GM13977 (cell line): ENCODE results near the gene RUVBL1.

Source experiments
- DNase-seq: peaks from one replicate; pipeline ENCODE4 v3.0.0; 2012; ENCODE audit warnings: low spot score
- in situ Hi-C: fragments of 300-500 bp; cut with MboI; formaldehyde crosslinking; loops from one replicate; pipeline ENCODE4 v1.12.0; 2022; ENCODE audit warnings: low sequenced_read_pairs, low pct_unique_long_range_greater_than_20kb, mixed read lengths, inconsistent platforms; ENCODE audit not compliant: unreplicated experiment
- TF ChIP-seq, protein P1 (sequence below): IDR thresholded peaks from 2 replicates; pipeline ENCODE4 v1.5.1; 2012; ENCODE audit warnings: mild to moderate bottlenecking, control low read depth; ENCODE audit not compliant: insufficient read depth; ENCODE audit errors: extremely low read depth, missing control alignments

RUVBL1 gene

GRCh38 chr3:128081226-128081625 lies 42.4 kb downstream of the RUVBL1 start:
- TF ChIP-seq, protein P1, sequence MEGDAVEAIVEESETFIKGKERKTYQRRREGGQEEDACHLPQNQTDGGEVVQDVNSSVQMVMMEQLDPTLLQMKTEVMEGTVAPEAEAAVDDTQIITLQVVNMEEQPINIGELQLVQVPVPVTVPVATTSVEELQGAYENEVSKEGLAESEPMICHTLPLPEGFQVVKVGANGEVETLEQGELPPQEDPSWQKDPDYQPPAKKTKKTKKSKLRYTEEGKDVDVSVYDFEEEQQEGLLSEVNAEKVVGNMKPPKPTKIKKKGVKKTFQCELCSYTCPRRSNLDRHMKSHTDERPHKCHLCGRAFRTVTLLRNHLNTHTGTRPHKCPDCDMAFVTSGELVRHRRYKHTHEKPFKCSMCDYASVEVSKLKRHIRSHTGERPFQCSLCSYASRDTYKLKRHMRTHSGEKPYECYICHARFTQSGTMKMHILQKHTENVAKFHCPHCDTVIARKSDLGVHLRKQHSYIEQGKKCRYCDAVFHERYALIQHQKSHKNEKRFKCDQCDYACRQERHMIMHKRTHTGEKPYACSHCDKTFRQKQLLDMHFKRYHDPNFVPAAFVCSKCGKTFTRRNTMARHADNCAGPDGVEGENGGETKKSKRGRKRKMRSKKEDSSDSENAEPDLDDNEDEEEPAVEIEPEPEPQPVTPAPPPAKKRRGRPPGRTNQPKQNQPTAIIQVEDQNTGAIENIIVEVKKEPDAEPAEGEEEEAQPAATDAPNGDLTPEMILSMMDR, result no peak
- in situ Hi-C loops, result loop anchor here (25.0 kb wide), 2 partner anchors 406 to 531 kb away; partner anchors contain the start of gene GATA2

DNA sequence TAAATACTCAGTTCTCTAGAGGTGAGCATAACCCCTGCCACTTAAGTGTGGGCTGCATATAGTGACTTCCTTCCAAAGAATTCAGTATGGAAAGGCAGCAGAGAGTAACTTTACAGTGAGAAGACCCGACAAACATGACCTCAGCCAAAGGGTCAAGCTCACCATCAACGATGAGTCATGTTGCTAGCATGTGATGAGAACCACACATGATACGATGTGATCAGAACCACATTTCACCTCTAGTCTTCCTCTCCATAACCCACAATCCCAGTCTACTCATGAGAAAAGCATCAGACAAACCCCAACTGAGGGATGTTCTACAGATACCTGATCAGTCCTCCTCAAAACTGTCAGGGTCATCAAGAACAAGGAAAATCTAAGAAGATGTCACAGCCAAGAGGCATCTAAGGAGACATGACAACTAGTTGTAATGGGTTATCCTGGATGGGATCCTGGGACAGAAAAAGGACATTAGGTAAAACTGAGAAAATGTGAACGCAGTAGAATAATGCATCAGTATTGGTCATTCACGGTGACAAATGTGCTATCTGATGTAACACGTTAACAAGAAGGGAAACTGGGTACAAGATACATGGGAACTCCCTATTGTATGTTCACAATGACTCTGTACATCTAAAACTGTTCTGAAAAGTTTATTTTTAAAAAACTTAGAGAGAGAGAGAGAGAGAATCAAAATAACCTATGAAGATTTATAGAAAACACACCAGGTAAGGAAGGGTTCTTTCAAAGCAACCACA lies 43.1 kb downstream of the RUVBL1 start:
- no peak for DNase-seq
- TF ChIP-seq, protein P1, result no peak
- in situ Hi-C loops, result loop anchor here (25.0 kb wide), 2 partner anchors 407 to 532 kb away; partner anchors contain the start of gene GATA2

More at GRCh38 chr3:128081226-128081625, 42.4 kb downstream of the RUVBL1 start:
- DNase-seq, result no peak

GRCh38 chr3:128079823-128080222 lies 43.8 kb downstream of the RUVBL1 start:
- TF ChIP-seq, protein P1, result no peak
- DNase-seq, result no peak
- in situ Hi-C loops, result loop anchor here (25.0 kb wide), 2 partner anchors 407 to 532 kb away; partner anchors contain the start of gene GATA2

DNA sequence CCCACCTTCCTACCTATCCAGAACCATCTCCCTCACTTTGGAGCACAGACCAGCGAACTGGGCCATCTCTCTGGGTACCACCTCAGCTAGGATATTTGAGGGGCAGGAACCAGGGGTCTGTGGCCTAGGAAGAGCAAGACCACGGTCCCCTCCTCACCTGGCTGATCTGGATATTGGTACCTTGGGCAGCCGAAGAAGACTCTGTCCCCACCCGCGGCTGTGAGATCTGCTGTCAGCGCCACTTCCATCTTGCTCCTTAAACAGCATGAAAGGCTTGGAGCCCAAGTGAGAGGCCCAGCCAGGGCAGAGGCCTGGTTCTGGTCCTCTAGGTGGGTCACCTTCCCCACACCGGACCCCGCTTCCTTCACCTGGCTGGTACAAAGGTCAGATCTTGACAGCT lies 44.7 kb downstream of the RUVBL1 start:
- TF ChIP-seq, protein P1, result no peak
- in situ Hi-C loops, result loop anchor here (25.0 kb wide), 2 partner anchors 408 to 533 kb away; partner anchors contain the start of gene GATA2
- no peak for DNase-seq

- no peak for DNase-seq
- TF ChIP-seq, protein P1, result no peak
- in situ Hi-C loops, result loop anchor here (25.0 kb wide), 2 partner anchors 409 to 534 kb away; partner anchors contain the start of gene GATA2
These were observed 45.3 kb downstream of the RUVBL1 start for GRCh38 chr3:128078322-128078721.

- TF ChIP-seq, protein P1, result no peak
- DNase-seq, result no peak
- in situ Hi-C loops, result loop anchor here (25.0 kb wide), 2 partner anchors 410 to 535 kb away; partner anchors contain the start of gene GATA2
These were observed 45.9 kb downstream of the RUVBL1 start for GRCh38 chr3:128077665-128078064.
